Mesendoderm (in vitro differentiated cells): Measurements from ENCODE around the gene COL2A1.

Source experiments
- DNase-seq: peaks from one replicate; pipeline ENCODE4 v3.0.0; 2013
- H2AK5ac ChIP-seq: 2 replicates; pipeline ENCODE4 v1.6.1; 2013; ENCODE audit warnings: low read length, inconsistent platforms
- H2BK120ac ChIP-seq: 2 replicates; pipeline ENCODE4 v1.6.1; 2013; ENCODE audit warnings: low read depth, mild to moderate bottlenecking, low read length, moderate library complexity, mixed read lengths
- H2BK15ac ChIP-seq: replicated peaks from 2 replicates; pipeline ENCODE4 v1.6.1; 2013; ENCODE audit warnings: low read depth, mild to moderate bottlenecking, moderate library complexity
- H2BK5ac ChIP-seq: 2 replicates; pipeline ENCODE4 v1.6.1; 2013; ENCODE audit warnings: low read length, inconsistent platforms
- H3K18ac ChIP-seq: 2 replicates; pipeline ENCODE4 v1.6.1; 2013; ENCODE audit warnings: mild to moderate bottlenecking, low read length, mixed read lengths
- H3K23ac ChIP-seq: one replicate; pipeline ENCODE4 v1.6.1; 2013; ENCODE audit warnings: low read length
- H3K27ac ChIP-seq: 2 replicates; pipeline ENCODE4 v1.5.1; 2013; ENCODE audit warnings: low read depth, mild to moderate bottlenecking, inconsistent platforms, low read length, moderate library complexity
- H3K27me3 ChIP-seq: 2 replicates; pipeline ENCODE4 v1.6.1; 2013; ENCODE audit warnings: low read length, control low read depth, mild to moderate bottlenecking, inconsistent platforms; ENCODE audit not compliant: insufficient read depth, poor library complexity
- H3K36me3 ChIP-seq: 2 replicates; pipeline ENCODE4 v1.6.1; 2013; ENCODE audit warnings: low read length, inconsistent platforms; ENCODE audit not compliant: control insufficient read depth, insufficient read depth
- H3K4ac ChIP-seq: one replicate; pipeline ENCODE4 v1.6.1; 2013; ENCODE audit warnings: low read depth, mild to moderate bottlenecking, low read length, moderate library complexity
- H3K4me1 ChIP-seq: 2 replicates; pipeline ENCODE4 v1.6.1; 2013; ENCODE audit warnings: low read depth, low read length, inconsistent platforms; ENCODE audit not compliant: control insufficient read depth
- H3K4me2 ChIP-seq: 2 replicates; pipeline ENCODE4 v1.6.1; 2013; ENCODE audit warnings: low read length
- H3K4me3 ChIP-seq: 2 replicates; pipeline ENCODE4 v1.5.1; 2013; ENCODE audit warnings: mild to moderate bottlenecking, low read length
- H3K56ac ChIP-seq: one replicate; pipeline ENCODE4 v1.6.1; 2013; ENCODE audit warnings: low read length
- H3K79me1 ChIP-seq: 2 replicates; pipeline ENCODE4 v1.6.1; 2013; ENCODE audit warnings: low read length, inconsistent platforms
- H3K79me2 ChIP-seq: 2 replicates; pipeline ENCODE4 v1.6.1; 2013; ENCODE audit warnings: mild to moderate bottlenecking, low read length; ENCODE audit not compliant: control insufficient read depth, insufficient read depth
- H3K9ac ChIP-seq: 2 replicates; pipeline ENCODE4 v1.6.1; 2013; ENCODE audit warnings: low read length, inconsistent platforms
- H4K5ac ChIP-seq: one replicate; pipeline ENCODE4 v1.6.1; 2013; ENCODE audit warnings: low read length
- H4K8ac ChIP-seq: one replicate; pipeline ENCODE4 v1.6.1; 2013; ENCODE audit warnings: low read depth, mild to moderate bottlenecking, control low read depth, low read length, moderate library complexity
- WGBS: extraction: QIAGEN DNeasy Blood & Tissue Kit; methylation state at CpG from one replicate; pipeline ENCODE4 v1.1.7; 2013; ENCODE audit warnings: low lambda C conversion rate, missing lambda C conversion rate; ENCODE audit not compliant: insufficient coverage; ENCODE audit errors: extremely low coverage; 5-methylcytosine and 5-hydroxymethylcytosine counted together

The COL2A1 gene

GRCh38 chr12:48008950-48009349 is 4.7 kb upstream of the COL2A1 start:
- H3K79me2 ChIP-seq, result no peaks in the 10 kb centered on the region
- no peak overlapping the region for H2BK15ac ChIP-seq
- peaks cover 60% of the 10 kb centered on the region for H3K27me3 ChIP-seq
- no peak overlapping the region for H2BK120ac ChIP-seq
- H3K36me3 ChIP-seq, result no peaks in the 10 kb centered on the region
- H3K56ac ChIP-seq, result no peak overlapping the region
- H3K79me1 ChIP-seq, result no peaks in the 10 kb centered on the region
- H3K4ac ChIP-seq, result no peak overlapping the region
- no peak overlapping the region for H3K23ac ChIP-seq
- H2AK5ac ChIP-seq, result no peak overlapping the region
- no peak overlapping the region for H3K9ac ChIP-seq
- no CpG with 5 or more reads among the region's 4 CpGs for WGBS
- no peak overlapping the region for H2BK5ac ChIP-seq
- H3K27ac ChIP-seq, result no peak overlapping the region
- H3K4me3 ChIP-seq, result no peak overlapping the region
- no peak overlapping the region for H3K18ac ChIP-seq
- no peak overlapping the region for H3K4me2 ChIP-seq
- peaks cover 4% of the 10 kb centered on the region for H3K4me1 ChIP-seq
- DNase-seq, result no peak
- no peak overlapping the region for H4K8ac ChIP-seq
- H4K5ac ChIP-seq, result no peak overlapping the region

GRCh38 chr12:48008349-48008748 is 4.1 kb upstream of the COL2A1 start:
- Histone ChIP-seq H3K79me1 (no peaks in the 10 kb centered on the region), H3K4me3 (no peak overlapping the region), H3K36me3 (no peaks in the 10 kb centered on the region), H2AK5ac (no peak overlapping the region), H3K27ac (no peak overlapping the region), H3K4me1 (peaks cover 4% of the 10 kb centered on the region), H3K18ac (no peak overlapping the region), H3K27me3 (peaks cover 61% of the 10 kb centered on the region), H3K4ac (no peak overlapping the region), H3K4me2 (no peak overlapping the region), H3K56ac (no peak overlapping the region), H4K8ac (no peak overlapping the region), H3K79me2 (no peaks in the 10 kb centered on the region), H2BK15ac (no peak overlapping the region), H2BK120ac (no peak overlapping the region), H3K9ac (no peak overlapping the region), H4K5ac (no peak overlapping the region), H3K23ac (no peak overlapping the region), H2BK5ac (no peak overlapping the region)
- no peak for DNase-seq
- WGBS, result no CpG with 5 or more reads among the region's 2 CpGs

GRCh38 chr12:48007206-48007605 is 2.9 kb upstream of the COL2A1 start:
- Histone ChIP-seq H3K4me1 (peaks cover 4% of the 10 kb centered on the region), H3K27me3 (peaks cover 69% of the 10 kb centered on the region), H3K4me3 (no peak overlapping the region), H2BK5ac (no peak overlapping the region), H2BK15ac (no peak overlapping the region), H4K5ac (no peak overlapping the region), H2BK120ac (no peak overlapping the region), H3K56ac (no peak overlapping the region), H3K27ac (no peak overlapping the region), H4K8ac (no peak overlapping the region), H2AK5ac (no peak overlapping the region), H3K4ac (no peak overlapping the region), H3K9ac (no peak overlapping the region), H3K18ac (no peak overlapping the region), H3K4me2 (no peak overlapping the region), H3K23ac (no peak overlapping the region), H3K36me3 (no peaks in the 10 kb centered on the region), H3K79me1 (no peaks in the 10 kb centered on the region), H3K79me2 (no peaks in the 10 kb centered on the region)
- no peak for DNase-seq
- WGBS, result no CpG with 5 or more reads among the region's 4 CpGs

- Histone ChIP-seq H2AK5ac (no peak overlapping the region), H3K36me3 (no peaks in the 10 kb centered on the region), H3K79me1 (no peaks in the 10 kb centered on the region), H3K27me3 (peaks cover 62% of the 10 kb centered on the region), H2BK5ac (no peak overlapping the region), H4K8ac (no peak overlapping the region), H3K4me3 (no peak overlapping the region), H3K9ac (no peak overlapping the region), H3K4me2 (no peak overlapping the region), H2BK120ac (no peak overlapping the region), H3K18ac (no peak overlapping the region), H2BK15ac (no peak overlapping the region), H3K4ac (no peak overlapping the region), H3K79me2 (no peaks in the 10 kb centered on the region), H3K4me1 (peaks cover 4% of the 10 kb centered on the region), H3K27ac (no peak overlapping the region), H3K56ac (no peak overlapping the region), H4K5ac (no peak overlapping the region), H3K23ac (no peak overlapping the region)
- DNase-seq, result no peak
Measured at GRCh38 chr12:48005750-48006021, 1.4 kb upstream of the COL2A1 start.

GRCh38 chr12:48005001-48005749 is 899 bp upstream of the COL2A1 start:
- H3K27me3 ChIP-seq, result peaks cover 62% of the 10 kb centered on the region
- no peak overlapping the region for H3K4ac ChIP-seq
- no peak overlapping the region for H2BK5ac ChIP-seq
- H2BK120ac ChIP-seq, result no peak overlapping the region
- DNase-seq, result peak; percentile 51
- peak overlapping the region; percentile 62 for H3K56ac ChIP-seq
- H3K18ac ChIP-seq, result no peak overlapping the region
- H4K5ac ChIP-seq, result no peak overlapping the region
- peak overlapping the region; percentile 47 for H3K9ac ChIP-seq
- H3K79me2 ChIP-seq, result no peaks in the 10 kb centered on the region
- H3K79me1 ChIP-seq, result no peaks in the 10 kb centered on the region
- peak overlapping the region; percentile 10 for H3K4me3 ChIP-seq
- peaks cover 4% of the 10 kb centered on the region for H3K4me1 ChIP-seq
- no peak overlapping the region for H3K27ac ChIP-seq
- peak overlapping the region; percentile 24 for H3K23ac ChIP-seq
- no peaks in the 10 kb centered on the region for H3K36me3 ChIP-seq
- peak overlapping the region; percentile 37 for H3K4me2 ChIP-seq
- H4K8ac ChIP-seq, result no peak overlapping the region
- H2AK5ac ChIP-seq, result no peak overlapping the region
- no CpG with 5 or more reads among the region's 30 CpGs for WGBS
- no peak overlapping the region for H2BK15ac ChIP-seq
